Tibial nerve (tissue), 4 donors: ENCODE results near the gene HMGA1. TPM values are rescaled to one million over a fixed set of nuclear protein-coding genes. Genes with fewer than 3 reads are reported as not detected.
"Not testable (repeated sequence)": the region's sequence is repeated elsewhere in the genome, so short reads cannot be mapped to it uniquely, and the experiment has no call there.

Experiments
- DNase-seq, 2 donors: peaks; one replicate each; pipeline ENCODE4 v3.0.0-alpha.2; 2019; ENCODE audit warnings: low spot score in 2 of 2
- H3K27ac ChIP-seq, 4 donors: fragments of 200-600 bp; sonication (generic) in 3 of 4; one replicate each; pipeline ENCODE4 v1.5.1; 2017 to 2019; ENCODE audit warnings: mild to moderate bottlenecking in 1 of 4
- H3K27me3 ChIP-seq, 2 donors: fragments of 200-600 bp; sonication (generic) in 1 of 2; one replicate each; pipeline versions ENCODE4 v1.5.1 to v1.6.0; 2017 to 2019
- H3K36me3 ChIP-seq, 3 donors: fragments of 200-600 bp; sonication (generic); one replicate each; pipeline ENCODE4 v1.5.1; 2018 to 2019
- H3K4me1 ChIP-seq, 4 donors: fragments of 200-600 bp; sonication (generic) in 3 of 4; one replicate each; pipeline ENCODE4 v1.5.1; 2017 to 2019
- H3K4me3 ChIP-seq, 4 donors: fragments of 200-600 bp; sonication (generic) in 3 of 4; one replicate each; pipeline ENCODE4 v1.5.1; 2017 to 2019; ENCODE audit warnings: mild to moderate bottlenecking in 1 of 4, moderate library complexity in 1 of 4
- H3K9me3 ChIP-seq, 4 donors: fragments of 200-600 bp; sonication (generic) in 3 of 4; one replicate each; pipeline ENCODE4 v1.5.1; 2017 to 2019
- EP300 ChIP-seq, 2 donors: sonication (generic); formaldehyde crosslinking; IDR thresholded peaks; one replicate each; pipeline ENCODE4 v1.6.1; 2017; ENCODE audit warnings: antibody characterized with exemption in 2 of 2, mild to moderate bottlenecking in 1 of 2
- POLR2A ChIP-seq, 2 donors: fragments of 450-650 bp; IDR thresholded peaks; one replicate each; pipeline ENCODE4 v1.6.1; 2017; ENCODE audit warnings: antibody characterized with exemption in 2 of 2, mild to moderate bottlenecking in 2 of 2, moderate library complexity in 2 of 2
- WGBS, 2 donors: methylation state at CpG; one replicate each; pipeline ENCODE4 v1.1.5; 2018; 5-methylcytosine and 5-hydroxymethylcytosine counted together
- total RNA-seq, 4 donors: library from RNA; depleted of rRNA; stranded (reverse); fragments of >200 nt; gene quantifications; one replicate each; pipeline ENCODE4 v1.1.0, GENCODE V29; 2016
- TF ChIP-seq, protein P1 (sequence below), 5 experiments: fragments of 200-600 bp in 3 of 5; fragments of 450-650 bp in 2 of 5; sonication (generic) in 3 of 5; IDR thresholded peaks; one replicate each; pipeline ENCODE4 v1.5.1; 2016 to 2019; ENCODE audit warnings: antibody characterized with exemption in 5 of 5, mild to moderate bottlenecking in 3 of 5, moderate library complexity in 2 of 5

The HMGA1 gene
- total RNA-seq, 4 donors from 2014 or later: 6.5 to 32.7 (median 7.8) TPM

DNA sequence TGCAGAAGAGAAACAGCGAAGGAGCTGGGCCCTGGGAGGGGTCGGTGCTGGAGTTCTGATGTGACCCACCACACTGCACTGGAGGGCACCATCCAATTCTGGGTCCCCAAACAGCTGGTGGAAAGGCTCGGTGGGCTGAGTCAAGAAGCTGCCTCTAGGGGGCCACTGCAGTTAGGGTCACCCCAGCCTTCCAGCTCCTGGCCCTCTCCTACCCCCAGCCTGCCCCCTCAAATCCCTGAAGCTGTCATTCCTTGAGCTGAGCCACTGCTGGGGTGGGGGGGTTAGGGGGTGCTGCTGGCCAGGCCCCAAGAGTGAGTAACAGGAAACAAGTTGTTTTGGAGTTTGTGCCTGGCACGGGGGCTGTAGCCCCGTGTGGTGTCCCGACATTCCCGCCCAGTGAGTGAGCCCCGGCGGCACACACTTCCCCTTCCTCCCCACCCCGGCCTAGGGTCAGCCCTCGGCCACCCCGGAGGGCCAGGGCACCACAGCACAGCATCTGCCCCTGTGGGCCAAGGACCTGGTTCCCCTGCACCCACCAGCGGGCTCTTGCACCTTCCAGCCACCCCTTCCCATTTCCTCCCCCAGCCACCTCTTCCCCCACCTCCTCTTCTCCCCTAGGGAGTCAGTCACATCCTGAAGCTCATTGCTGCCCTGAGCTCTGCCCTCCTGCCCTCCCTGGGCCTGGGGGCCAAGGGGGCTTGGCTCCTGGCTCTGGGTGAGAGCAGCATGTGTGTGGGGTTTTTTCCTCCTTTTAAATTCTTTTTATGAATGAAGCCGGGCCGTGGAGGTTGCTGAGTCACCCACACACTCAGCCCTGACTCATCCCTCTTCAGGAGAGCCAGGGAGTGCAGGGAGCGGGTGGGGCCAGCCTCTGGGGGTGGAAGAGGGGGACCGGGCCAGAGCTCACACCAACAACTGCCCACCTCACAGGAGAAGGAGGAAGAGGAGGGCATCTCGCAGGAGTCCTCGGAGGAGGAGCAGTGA lies 7.5 kb downstream of the HMGA1 start:
- H3K36me3 ChIP-seq: peaks cover 0 to 33% (median 0%) of the 10 kb centered on the region in 3 donors
- H3K4me3 ChIP-seq: no peak overlapping the region
- TF ChIP-seq, protein P1, sequence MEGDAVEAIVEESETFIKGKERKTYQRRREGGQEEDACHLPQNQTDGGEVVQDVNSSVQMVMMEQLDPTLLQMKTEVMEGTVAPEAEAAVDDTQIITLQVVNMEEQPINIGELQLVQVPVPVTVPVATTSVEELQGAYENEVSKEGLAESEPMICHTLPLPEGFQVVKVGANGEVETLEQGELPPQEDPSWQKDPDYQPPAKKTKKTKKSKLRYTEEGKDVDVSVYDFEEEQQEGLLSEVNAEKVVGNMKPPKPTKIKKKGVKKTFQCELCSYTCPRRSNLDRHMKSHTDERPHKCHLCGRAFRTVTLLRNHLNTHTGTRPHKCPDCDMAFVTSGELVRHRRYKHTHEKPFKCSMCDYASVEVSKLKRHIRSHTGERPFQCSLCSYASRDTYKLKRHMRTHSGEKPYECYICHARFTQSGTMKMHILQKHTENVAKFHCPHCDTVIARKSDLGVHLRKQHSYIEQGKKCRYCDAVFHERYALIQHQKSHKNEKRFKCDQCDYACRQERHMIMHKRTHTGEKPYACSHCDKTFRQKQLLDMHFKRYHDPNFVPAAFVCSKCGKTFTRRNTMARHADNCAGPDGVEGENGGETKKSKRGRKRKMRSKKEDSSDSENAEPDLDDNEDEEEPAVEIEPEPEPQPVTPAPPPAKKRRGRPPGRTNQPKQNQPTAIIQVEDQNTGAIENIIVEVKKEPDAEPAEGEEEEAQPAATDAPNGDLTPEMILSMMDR (IDR thresholded peaks at IDR 0.05): peak in 2 of 5 experiments; percentile 10 to 25
- TF ChIP-seq POLR2A (IDR thresholded peaks at IDR 0.05) (no peak), EP300 (IDR thresholded peaks at IDR 0.05) (peak in 1 of 2 donors; percentile 19)
- DNase-seq: peak; percentile 43 to 60
- no peaks in the 10 kb centered on the region for H3K27me3 ChIP-seq
- 22 to 23% methylated on average over 11 to 19 of the region's 19 CpGs for WGBS, 2 donors
- peaks cover 0 to 67% (median 27%) of the 10 kb centered on the region in 4 donors for H3K4me1 ChIP-seq
- H3K9me3 ChIP-seq: no peaks in the 10 kb centered on the region
- peak overlapping the region in 3 of 4 donors; percentile 39 to 80 (median 47) for H3K27ac ChIP-seq

DNA sequence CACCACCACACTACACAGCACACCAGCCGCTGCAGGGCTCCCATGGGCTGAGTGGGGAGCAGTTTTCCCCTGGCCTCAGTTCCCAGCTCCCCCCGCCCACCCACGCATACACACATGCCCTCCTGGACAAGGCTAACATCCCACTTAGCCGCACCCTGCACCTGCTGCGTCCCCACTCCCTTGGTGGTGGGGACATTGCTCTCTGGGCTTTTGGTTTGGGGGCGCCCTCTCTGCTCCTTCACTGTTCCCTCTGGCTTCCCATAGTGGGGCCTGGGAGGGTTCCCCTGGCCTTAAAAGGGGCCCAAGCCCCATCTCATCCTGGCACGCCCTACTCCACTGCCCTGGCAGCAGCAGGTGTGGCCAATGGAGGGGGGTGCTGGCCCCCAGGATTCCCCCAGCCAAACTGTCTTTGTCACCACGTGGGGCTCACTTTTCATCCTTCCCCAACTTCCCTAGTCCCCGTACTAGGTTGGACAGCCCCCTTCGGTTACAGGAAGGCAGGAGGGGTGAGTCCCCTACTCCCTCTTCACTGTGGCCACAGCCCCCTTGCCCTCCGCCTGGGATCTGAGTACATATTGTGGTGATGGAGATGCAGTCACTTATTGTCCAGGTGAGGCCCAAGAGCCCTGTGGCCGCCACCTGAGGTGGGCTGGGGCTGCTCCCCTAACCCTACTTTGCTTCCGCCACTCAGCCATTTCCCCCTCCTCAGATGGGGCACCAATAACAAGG lies 8.5 kb downstream of the HMGA1 start:
- H3K9me3 ChIP-seq, DNase-seq, H3K4me3 ChIP-seq, H3K27me3 ChIP-seq: not testable (repeated sequence)
- Histone ChIP-seq H3K27ac (peak overlapping the region in 2 of 4 donors; percentile 39 to 93), H3K4me1 (peaks cover 0 to 73% (median 27%) of the 10 kb centered on the region in 4 donors), H3K36me3 (peaks cover 0 to 33% (median 0%) of the 10 kb centered on the region in 3 donors)
- WGBS, 2 donors: 74 to 75% methylated on average over 10 to 13 of the region's 13 CpGs

- not testable (repeated sequence) for H3K9me3 ChIP-seq, H3K4me3 ChIP-seq, H3K27me3 ChIP-seq, DNase-seq
- Histone ChIP-seq H3K36me3 (peaks cover 0 to 30% (median 0%) of the 10 kb centered on the region in 3 donors), H3K27ac (peak overlapping the region in 1 of 4 donors; percentile 93), H3K4me1 (peaks cover 0 to 69% (median 27%) of the 10 kb centered on the region in 4 donors)
- WGBS, 2 donors: 67 to 70% methylated on average over 7 of the region's 7 CpGs
Measured at GRCh38 chr6:34245761-34246140, 9.1 kb downstream of the HMGA1 start.

GRCh38 chr6:34246249-34246562 lies 9.5 kb downstream of the HMGA1 start:
- no peak overlapping the region for H3K4me3 ChIP-seq
- WGBS, 2 donors: 60 to 65% methylated on average over 2 of the region's 2 CpGs
- TF ChIP-seq, protein P1 (IDR thresholded peaks at IDR 0.05): no peak
- TF ChIP-seq EP300 (IDR thresholded peaks at IDR 0.05) (no peak), POLR2A (IDR thresholded peaks at IDR 0.05) (no peak)

DNA sequence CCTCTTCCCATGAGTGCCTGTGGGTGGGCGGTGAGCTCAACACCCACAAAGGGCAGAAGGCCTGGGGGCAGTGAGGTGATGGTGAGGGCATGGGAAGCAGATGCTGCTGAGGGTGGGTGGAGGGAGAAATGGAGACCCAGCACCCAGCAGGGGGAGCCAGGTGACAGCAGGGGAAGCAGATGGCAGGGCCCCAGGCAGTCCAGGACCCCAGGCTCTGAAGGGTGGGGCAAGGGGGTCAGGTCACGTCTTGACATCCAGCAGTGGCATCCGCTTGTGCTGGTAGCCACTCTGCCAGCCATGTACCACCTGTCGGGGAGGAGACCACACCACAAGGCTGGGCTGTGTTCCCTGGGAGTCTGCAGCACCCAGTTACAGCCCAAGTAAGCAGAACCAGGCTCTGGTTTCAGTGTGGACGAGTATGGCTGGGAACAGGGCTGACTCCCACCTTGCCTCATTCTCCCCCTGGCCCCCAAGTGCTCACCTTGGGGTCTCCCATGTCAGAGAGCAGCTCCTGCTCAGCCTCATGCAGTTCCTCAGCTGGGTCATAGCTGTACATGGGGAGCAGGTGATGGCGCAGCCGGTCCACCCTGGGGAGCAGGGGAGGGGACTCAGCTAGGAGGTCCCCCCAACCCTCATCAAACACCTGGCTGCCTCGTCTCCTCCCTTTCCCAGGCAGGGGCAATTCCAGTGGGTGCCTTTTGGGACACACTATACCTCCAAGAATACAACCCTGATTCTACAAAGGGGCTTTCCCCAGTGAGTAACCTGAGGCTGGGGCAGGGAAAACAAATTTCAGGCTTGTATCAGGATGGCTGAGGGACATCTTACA lies 10.1 kb downstream of the HMGA1 start:
- DNase-seq: no peak
- TF ChIP-seq, protein P1 (IDR thresholded peaks at IDR 0.05): peak; percentile 9 to 38 (median 22)
- TF ChIP-seq POLR2A (IDR thresholded peaks at IDR 0.05) (no peak), EP300 (IDR thresholded peaks at IDR 0.05) (no peak)
- 62 to 66% methylated on average over 4 to 8 of the region's 8 CpGs for WGBS, 2 donors
- peaks cover 0 to 69% (median 27%) of the 10 kb centered on the region in 4 donors for H3K4me1 ChIP-seq
- H3K4me3 ChIP-seq: no peak overlapping the region
- peaks cover 0 to 20% (median 0%) of the 10 kb centered on the region in 3 donors for H3K36me3 ChIP-seq
- H3K27ac ChIP-seq: peak overlapping the region in 3 of 4 donors; percentile 7 to 94 (median 93)
- no peaks in the 10 kb centered on the region for H3K9me3 ChIP-seq
- H3K27me3 ChIP-seq: no peaks in the 10 kb centered on the region

More at GRCh38 chr6:34246249-34246562, 9.5 kb downstream of the HMGA1 start:
- Histone ChIP-seq H3K27me3 (no peaks in the 10 kb centered on the region), H3K4me1 (peaks cover 0 to 69% (median 27%) of the 10 kb centered on the region in 4 donors), H3K36me3 (peaks cover 0 to 26% (median 0%) of the 10 kb centered on the region in 3 donors), H3K9me3 (no peaks in the 10 kb centered on the region), H3K27ac (peak overlapping the region in 2 of 4 donors; percentile 93 to 94)
- DNase-seq: no peak
